ENCODE results near the gene TTPAL.
"Not testable (repeated sequence)": the region's sequence is repeated elsewhere in the genome, so short reads cannot be mapped to it uniquely, and the experiment has no call there.

The TTPAL gene

DNA sequence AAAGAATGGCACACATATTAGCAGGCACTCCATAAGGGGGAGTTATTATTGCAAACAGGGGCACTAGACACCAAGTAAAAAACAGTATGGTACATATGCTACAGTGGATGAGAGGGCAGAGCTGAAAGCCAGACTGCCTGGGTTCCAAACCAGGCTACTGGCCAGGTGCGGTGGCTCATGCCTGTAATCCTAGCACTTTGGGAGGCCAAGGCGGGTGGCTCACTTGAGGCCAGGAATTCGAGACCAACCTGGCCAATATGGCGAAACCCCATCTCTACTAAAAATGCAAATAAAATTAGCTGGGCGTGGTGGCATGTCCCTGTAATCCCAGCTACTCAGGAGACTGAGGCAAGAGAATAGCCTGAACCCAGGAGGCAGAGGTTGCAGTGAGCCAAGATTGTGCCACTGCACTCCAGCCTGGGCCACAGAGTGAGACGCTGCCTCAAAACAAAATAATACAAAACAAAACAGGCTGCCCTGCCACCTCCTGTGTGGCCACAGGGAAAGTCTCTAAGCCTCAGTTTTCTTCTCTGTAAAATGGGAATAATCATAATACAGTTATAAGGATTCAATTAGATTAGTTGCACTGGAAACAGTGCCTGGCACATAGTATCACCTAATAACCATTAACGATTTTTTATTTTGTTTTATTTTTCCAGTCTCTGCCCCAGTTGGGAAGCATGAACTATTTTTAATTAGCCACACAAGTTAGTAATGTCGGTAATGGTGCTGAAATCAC, 7.5 kb upstream of the TTPAL start:
- no peak for DNase-seq

GRCh38 chr20:44470327-44470726, 5.3 kb upstream of the TTPAL start:
- no peak for DNase-seq

GRCh38 chr20:44471481-44471882, 4.2 kb upstream of the TTPAL start:
- no peak for DNase-seq

GRCh38 chr20:44472283-44472682, 3.4 kb upstream of the TTPAL start:
- DNase-seq: not testable (repeated sequence)

DNA sequence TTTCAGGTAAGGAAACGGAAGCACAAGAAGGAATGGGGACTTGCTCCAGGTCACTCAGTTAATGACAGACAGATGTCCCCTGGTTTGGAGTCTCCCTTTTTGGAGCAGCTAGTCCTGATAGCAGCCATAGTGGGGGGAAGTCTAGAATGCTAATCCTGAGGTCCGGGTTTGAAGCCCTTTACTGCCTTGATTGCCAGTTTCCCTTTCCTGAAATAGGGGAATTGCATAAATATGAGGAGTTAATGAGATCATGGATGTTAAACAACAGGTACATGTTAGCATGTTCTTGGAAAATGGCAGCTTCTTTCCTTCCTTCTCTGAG, 341 bp upstream of the TTPAL start:
- DNase-seq: no peak

DNA sequence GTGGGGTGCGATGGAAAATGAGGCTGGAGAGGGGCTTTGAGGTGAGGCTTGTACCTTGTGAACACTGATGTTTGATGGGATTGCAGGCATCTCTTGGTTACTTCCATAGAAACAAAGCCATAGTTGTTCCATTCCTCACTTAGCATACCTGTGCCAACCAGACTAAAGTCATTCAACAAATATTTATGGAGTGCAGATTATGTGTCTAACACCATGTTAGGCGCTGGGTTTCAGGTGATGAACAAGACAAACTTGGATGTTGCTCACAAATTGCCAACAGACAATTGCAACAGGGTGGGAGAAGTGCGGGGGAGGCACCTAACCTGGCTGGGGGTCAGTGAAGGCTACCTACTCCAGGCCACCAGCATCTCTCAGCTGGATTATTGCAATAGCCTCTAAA, 1.5 kb downstream of the TTPAL start:
- no peak for DNase-seq

DNA sequence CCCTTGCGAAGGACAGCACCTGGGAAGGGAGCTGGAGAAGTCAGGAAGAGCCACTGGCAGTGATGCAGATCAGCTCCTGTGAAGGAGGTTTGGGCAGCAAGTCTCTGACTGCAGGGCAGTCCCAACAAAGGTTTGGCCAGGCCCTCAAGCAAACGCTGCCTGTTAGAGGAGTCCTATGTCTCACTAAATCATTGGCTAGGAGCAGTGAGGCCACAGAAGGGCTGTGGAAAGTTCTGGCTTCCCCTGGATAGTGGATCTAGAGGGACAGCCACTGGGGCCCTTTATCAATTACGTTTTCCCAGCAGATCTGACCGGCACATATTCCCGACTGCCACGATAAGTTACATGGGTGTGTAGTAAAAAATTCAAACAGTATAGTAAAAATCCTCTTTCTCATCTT, 2.5 kb downstream of the TTPAL start:
- no peak for DNase-seq

- DNase-seq: no peak
These were observed 4.0 kb downstream of the TTPAL start for GRCh38 chr20:44479643-44480042.

GRCh38 chr20:44480097-44480496, 4.4 kb downstream of the TTPAL start:
- no peak for DNase-seq

GRCh38 chr20:44481719-44482416, 6.2 kb downstream of the TTPAL start:
- DNase-seq: no peak

DNA sequence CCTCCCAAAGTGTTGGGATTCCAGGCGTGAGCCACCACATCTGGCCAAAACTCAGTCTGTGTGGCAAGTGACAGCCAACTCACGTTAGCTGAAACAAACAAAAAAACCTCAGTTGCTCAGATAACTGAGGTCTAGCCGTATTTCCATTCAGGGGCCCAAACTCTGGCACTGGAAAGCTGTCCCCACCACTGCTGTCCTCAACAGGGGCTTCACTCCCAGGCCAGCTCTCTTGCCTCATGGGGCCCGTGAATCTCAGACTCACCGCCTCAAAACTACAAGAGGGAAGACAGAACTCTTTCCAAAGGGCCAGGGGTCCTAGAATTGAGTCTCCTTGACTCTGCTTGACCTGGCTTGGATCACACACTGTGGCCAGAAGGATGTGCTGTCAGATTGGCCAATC, 7.4 kb downstream of the TTPAL start:
- DNase-seq: no peak

GRCh38 chr20:44485078-44485829, 9.6 kb downstream of the TTPAL start:
- DNase-seq: no peak

GRCh38 chr20:44485830-44486198, 10.1 kb downstream of the TTPAL start:
- no peak for DNase-seq

DNA sequence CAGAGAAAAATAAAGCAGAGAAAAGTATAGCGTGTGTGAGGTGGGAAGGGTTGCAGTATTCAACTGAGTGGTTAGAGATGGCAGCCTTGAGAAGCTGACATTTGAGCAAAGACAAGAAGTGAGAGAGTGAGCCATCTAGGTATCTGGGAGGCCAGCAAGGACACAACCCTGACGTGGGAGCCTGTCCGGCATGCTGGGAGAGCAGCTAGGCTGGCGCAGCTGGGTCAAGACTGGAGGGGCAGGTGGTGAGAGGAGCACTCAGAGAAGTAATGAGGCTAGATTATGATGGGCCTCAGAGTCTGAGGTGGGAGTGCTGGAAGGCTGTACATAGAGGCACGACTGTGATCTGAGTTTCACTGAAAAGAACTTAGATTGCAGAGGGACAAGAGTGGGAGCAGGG, 12.9 kb downstream of the TTPAL start:
- DNase-seq: no peak

GRCh38 chr20:44489223-44489622, 13.5 kb downstream of the TTPAL start:
- no peak for DNase-seq

- no peak for DNase-seq
These were observed 14.3 kb downstream of the TTPAL start for GRCh38 chr20:44489931-44490330.

DNA sequence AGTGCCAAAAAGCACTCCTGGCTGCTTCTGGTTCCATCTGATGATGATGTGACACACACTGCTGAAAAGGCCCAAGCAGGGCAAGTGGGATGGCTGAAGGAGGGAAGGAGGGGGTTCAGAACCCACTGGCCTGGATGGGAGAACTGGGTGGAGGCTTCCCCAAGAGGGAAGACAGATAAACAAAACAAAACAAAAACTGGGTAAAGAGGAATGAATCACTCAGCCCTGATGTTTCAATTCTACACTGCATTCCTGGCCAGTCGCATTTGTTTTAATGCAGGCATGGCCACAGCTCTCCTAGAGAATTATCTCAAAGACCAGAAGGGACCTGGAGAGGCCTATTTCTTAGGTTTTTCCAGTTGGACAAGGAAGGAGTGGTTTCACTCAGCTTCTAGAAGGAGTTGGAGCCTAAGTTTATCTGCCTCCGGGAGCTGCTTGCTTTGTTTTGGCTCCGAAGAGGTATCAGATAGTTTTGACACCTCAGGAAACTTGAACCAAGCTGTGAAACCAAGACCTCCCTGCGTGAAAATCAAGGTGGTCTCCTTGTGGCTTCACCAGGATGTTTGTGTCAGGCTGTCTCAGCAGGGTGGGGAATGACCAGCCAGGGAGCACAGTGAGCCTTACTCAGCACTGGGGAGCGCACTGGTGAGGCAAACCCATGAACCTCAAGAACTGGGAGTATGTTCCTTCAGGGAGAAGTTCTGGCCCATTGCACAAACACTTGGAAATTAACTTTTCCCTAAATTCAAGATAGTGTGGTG, 16.1 kb downstream of the TTPAL start:
- DNase-seq: no peak

- DNase-seq: no peak
These were observed 18.6 kb downstream of the TTPAL start for GRCh38 chr20:44494266-44494665.

DNA sequence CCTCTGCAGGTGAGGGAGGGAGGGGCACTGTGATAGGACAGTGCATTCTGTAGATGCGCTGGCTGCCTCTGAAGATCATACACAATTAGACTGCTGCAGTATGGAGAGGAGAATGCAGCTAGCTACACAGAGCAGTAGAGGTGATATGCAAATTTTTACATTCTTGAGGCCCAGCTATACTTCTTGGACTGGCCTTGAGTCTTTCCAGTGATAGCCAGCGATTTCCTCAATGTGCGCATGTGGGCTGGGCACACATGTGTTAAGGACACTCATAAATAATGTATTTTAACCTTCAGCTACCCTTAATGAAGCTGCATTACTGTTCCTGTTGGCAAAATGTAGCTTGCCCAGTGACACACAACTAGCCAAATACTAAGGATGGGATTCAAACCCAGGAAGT, 19.0 kb downstream of the TTPAL start:
- no peak for DNase-seq

DNA sequence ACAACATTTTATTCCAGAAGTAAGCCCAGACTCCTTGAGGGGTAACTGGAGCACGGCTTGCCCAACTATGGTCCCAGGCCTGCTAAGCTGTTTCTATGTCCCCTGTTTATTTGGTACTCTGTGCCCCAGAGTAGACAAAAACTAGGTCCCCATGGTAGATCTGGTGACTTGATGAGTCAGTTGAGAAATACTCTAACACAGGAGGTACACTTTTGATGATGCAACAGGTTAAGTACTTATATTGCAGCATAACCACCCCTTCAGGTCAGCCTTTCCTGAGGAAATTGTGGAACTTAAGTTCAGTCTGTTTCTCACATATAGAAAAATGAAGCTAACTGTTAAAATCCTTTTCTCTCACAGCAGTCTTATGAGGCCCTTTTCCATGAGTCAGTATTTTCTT, 19.6 kb downstream of the TTPAL start:
- no peak for DNase-seq

DNA sequence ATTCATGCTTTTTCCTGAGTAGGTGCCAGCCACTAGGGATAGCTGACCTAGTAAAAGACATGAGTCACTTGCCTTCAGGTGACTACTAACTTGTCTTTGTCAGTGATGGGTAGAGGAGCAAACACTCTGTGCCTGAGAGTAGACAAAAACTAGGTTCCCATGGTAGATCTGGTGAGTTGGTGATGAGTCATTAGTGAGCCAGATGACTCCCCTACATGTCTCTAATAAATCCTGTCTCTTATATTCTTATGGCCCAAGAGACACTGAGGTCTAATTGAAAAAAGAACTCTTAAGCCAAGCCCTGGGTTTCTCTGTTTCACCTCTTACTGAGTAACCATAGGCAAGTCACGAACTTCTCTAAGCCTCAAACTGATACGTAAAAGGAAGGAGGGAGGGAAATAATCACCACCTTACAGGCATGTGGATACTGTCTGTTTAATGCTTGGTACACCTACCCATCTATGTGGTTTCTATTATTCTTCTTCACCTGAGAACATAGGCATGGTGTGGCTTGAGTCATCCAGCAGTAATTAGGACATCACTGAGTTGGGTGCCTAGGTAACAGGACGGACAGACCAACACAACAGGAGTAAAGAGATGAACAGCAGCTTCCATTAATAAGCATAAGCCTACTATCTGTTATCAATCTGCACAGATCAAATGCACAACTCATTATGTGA, 20.3 kb downstream of the TTPAL start:
- no peak for DNase-seq

DNA sequence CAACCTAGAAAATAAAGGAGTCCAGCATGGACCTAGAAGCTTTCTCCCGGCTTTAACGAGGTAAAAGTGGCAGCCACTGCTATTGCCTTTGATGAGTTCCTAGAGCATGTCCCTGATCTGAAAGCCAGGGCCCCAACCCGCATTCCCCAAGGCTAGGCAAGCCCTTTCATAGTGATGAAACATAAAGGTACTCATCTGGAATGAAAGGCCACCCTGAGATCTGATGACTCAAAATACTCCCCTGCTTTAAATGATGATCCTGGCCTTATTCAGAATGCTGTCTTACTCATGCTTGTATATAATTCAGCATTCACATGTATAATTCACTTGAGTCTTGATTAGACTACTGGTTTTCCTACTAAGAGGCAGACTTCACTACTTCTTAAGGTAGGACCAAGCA, 21.3 kb downstream of the TTPAL start:
- no peak for DNase-seq

DNA sequence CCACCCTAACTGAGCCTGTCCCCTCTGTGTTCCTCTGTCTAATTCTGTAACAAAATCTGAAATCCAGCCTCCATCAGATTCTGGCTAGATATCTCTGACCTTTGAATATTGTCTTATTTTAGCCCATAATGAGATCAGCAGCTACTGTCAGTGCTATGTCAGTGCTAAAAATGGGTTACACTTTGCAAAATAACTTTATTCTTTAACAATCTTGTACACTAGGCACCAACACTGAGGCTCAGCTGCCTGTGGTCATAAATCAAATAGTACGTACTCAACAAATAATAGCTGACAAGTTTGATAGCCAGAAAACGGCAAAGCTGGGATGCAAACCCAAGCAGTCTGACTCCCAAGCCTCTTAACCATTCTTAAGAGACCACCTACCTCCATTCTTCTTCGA, 22.1 kb downstream of the TTPAL start:
- DNase-seq: no peak
